Measurements from ENCODE around the gene SUN5.
"Not testable (repeated sequence)": the region's sequence is repeated elsewhere in the genome, so short reads cannot be mapped to it uniquely, and the experiment has no call there.

Gene SUN5

GRCh38 chr20:32960849-32961731, 43.1 kb downstream of the SUN5 start:
- DNase-seq = no peak

DNA sequence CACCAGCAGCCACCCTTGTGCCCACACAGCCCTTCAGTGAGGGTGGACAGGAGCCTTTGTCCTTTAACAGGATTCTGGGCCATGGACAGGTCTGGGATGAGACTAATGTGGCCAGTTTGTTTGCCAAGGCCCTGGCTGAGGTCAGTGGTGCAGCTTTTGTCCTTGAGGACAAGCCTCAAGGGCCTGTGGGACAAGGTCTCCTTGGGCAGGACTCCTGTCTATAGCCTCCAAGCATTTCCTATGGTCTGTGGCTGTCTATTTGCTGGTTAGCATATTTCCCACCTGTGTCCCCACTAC, 44.1 kb downstream of the SUN5 start:
- DNase-seq = no peak

DNA sequence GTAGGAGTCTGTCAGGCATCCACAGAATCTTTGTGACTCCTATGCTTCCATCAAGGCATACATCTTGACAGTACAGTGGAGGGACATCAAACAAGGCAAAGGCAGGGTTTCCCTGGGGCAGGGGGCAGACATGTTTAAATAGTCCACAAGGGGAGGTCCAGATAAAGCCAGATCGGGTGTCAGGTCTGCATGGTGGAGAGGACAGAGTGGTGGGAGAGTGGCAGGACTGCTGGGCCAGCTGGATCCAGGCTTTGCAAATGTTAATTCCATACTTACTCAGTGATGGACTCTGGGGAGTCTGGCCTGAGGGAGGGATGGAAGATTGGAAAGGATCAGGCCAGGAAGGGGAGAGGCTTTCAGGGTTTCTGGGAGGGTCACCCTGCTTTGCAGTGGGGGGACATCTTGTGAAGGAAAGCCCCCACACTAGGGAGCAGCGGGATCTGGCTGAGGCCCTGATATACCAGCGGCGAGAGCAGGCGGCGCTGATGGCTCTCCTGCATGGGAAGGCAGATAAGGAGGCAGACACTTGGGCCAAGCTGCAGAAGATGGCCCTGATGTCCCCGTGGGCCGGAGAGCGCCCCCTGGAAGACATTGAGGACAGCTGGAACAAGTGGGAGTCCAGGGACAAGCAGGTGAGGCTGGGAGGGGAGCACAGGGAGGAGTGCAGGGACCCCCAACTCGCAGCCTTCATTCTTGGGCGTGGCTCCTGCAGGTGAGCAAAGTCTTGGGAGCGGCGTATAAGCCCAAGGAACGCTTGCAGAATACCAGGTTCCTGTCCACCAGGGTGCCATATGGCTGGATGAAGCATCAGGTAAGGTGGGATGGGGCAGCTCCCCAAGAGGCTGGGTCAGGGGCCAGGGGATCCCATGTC, 44.6 kb downstream of the SUN5 start:
- no peak for DNase-seq

DNA sequence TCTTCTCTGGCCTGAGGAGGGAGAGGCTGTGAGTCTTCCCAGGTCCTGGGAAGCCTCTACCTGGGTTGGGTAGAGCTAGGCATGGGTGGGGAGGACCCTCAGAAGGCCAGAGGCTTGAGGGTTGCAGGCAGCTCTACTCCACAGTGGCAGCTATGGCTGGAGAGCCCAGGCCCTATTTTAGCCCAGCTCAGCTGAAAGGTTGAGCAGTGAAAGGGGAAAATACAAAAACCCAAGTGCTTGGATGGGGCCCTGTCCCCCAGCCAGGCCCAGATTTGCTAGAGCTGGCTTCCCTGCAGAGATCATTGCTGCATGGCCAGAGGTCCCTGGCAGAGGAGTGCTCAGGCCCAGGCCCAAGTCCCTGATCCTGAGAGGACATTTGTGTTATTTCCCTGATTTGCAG, 45.7 kb downstream of the SUN5 start:
- DNase-seq = no peak

- no peak for DNase-seq
Observed at GRCh38 chr20:32957459-32957858, 46.8 kb downstream of the SUN5 start.

DNA sequence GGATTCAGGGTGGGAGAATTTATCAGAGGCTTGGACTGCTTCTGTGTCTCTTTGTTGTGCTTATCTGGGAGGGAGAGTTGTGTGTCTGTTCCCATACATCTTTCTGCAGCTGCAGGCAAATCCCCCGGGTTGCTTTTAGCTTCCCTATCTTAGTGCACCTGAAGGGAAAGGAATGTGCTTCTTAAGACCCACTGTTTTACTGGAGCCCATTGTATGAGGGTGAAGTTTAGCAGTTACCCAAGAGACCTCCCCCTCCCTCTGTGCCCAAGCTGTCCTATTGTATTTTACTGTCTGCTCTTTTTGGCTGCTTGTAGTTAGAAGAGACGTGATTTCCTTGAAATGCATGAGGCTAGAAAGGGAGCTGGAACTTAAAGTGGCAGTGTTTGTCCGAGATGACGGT, 53.7 kb downstream of the SUN5 start:
- not testable (repeated sequence) for DNase-seq

GRCh38 chr20:32946629-32947028, 57.6 kb downstream of the SUN5 start:
- DNase-seq = no peak

DNA sequence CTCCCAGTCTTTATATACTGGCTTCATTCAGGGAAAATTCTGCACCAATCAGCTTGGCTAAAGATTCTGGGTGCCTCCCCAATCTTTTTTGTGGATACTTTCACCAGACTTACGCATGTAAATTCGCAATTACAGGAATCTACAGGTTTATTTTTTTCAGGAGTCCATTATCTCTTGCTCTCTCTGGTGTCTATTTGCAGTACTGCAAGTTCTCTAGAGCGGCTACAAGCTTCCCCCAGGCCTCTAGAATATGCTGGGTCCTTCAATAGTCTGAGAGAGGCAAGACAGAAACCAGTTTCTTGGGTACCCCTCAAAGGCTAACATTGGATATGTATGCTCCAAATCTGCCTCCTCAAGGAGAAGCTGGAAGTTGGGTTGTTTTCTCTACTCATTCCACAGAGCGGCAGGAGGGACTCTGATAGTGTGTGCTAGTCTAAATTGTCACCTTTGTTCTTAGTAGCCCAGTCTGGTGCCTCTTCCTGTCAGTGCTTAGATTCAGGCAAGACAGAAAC, 58.5 kb downstream of the SUN5 start:
- DNase-seq = no peak

DNA sequence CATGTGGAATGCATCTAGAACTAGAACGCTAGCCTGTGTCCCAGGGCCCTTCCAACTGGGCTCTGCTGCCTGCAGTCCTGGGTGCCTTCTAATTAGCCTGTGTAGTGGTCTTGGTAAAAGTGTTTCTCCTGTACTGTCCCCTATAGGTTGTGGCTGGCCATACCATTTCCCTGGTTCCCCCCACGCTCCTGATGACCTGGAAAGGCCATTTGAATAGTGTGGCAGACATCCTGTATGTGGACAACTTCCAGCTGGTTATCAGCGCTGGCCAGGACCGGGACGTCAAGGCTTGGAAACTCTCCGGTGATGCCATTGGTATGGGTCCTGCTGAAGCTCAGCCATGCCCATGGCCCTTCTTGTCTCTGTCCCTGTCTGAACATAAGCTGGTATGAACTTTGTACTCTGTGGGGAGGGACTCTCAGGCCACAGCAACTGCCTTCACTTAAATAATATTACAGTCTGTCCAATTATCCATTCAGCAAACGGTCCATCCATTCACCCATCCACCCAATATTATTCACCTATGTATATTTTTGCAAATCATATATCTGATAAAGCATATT, 60.7 kb downstream of the SUN5 start:
- DNase-seq = no peak

DNA sequence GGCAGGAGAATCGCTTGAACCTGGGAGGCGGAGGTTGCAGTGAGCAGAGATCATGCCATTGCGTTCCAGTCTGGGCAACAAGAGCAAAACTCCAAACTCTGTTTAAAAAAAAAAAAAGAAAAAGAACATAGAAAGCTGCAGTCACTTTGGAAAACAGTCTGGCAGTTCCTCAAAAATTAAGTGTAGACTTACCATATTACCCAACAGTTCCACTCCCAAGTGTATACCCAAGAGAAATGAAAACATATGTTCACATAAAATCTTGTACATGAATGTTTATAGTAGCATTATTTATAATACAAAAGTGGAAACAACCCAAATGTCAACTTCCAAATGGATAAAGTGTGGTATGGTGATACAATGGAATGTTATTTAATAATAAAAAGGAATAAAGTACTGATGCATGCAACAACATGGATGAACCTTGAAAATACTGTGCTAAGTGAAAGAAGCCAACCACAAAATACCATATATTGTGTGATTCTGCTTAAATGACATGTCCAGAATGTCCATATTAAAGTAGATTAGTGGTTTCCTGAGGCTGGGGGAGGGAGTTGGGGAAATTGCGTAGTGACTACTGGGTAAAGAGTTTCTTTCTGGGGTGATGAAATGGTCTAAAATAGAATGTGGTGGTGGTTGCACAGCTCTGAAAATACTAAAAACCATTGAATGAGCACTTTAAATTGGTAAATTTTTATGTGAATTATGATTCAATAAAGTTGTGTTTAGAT, 62.9 kb downstream of the SUN5 start:
- DNase-seq = no peak

GRCh38 chr20:32934580-32934979, 69.7 kb downstream of the SUN5 start:
- no peak for DNase-seq
